ENCODE data around the gene TTLL13.

GRCh38 chr15:90223441-90224165 is 25.8 kb upstream of the TTLL13 start:
- TF ChIP-seq POLR2A (IDR thresholded peaks at IDR 0.05; ENCODE audit: low read depth, low read length) = no peak
- no peak for TF ChIP-seq POLR2AphosphoS5 (IDR thresholded peaks at IDR 0.05; ENCODE audit: low read depth, low read length)
- no peak for TF ChIP-seq POU2F2 (IDR thresholded peaks at IDR 0.05; ENCODE audit: low read depth, low read length)
- TF ChIP-seq TAF1 (IDR thresholded peaks at IDR 0.05; ENCODE audit: low read depth, low read length) = no peak
- TF ChIP-seq SPI1 (IDR thresholded peaks at IDR 0.05; ENCODE audit: low read depth, low read length) = no peak
- no peak for TF ChIP-seq PAX5 (IDR thresholded peaks at IDR 0.05; ENCODE audit: insufficient read depth, low read length, severe bottlenecking)

Data from GM12891 (cell line).